Fibroblast of lung (primary cell): ENCODE measurements around the gene RBM38. TPM values are rescaled to one million over a fixed set of nuclear protein-coding genes. Genes with fewer than 3 reads are reported as not detected.

Experiments used
- DNase-seq, 2 donors: peaks; one replicate each; pipeline versions ENCODE4 v3.0.0 to v3.0.0-alpha.2; 2010; ENCODE audit warnings: low read depth in 2 of 2
- H2AFZ ChIP-seq: 2 replicates; pipeline ENCODE4 v1.5.1; 2012; ENCODE audit warnings: low read length, control low read depth, inconsistent platforms
- H3K27ac ChIP-seq: 2 replicates; pipeline ENCODE4 v1.5.1; 2011; ENCODE audit warnings: low read length, control low read depth; ENCODE audit not compliant: insufficient read depth
- H3K27me3 ChIP-seq: 2 replicates; pipeline ENCODE4 v1.5.1; 2011; ENCODE audit warnings: mild to moderate bottlenecking, low read length; ENCODE audit not compliant: control insufficient read depth, insufficient read depth
- H3K36me3 ChIP-seq: 2 replicates; pipeline ENCODE4 v1.5.1; 2011; ENCODE audit warnings: low read length; ENCODE audit not compliant: control insufficient read depth, insufficient read depth
- H3K4me1 ChIP-seq: 2 replicates; pipeline ENCODE4 v1.5.1; 2011; ENCODE audit warnings: low read length; ENCODE audit not compliant: control insufficient read depth, insufficient read depth; ENCODE audit errors: extremely low read depth
- H3K4me2 ChIP-seq: 2 replicates; pipeline ENCODE4 v1.5.1; 2011; ENCODE audit warnings: low read length, control low read depth; ENCODE audit not compliant: insufficient read depth; ENCODE audit errors: extremely low read depth
- H3K4me3 ChIP-seq, 4 experiments: fragments of 200-600 bp in 1 of 4; sonication (generic) in 1 of 4; replicated peaks in 1 of 4; 2 replicates each; pipeline ENCODE4 v1.5.1; 2011 to 2016; ENCODE audit warnings: low read length in 4 of 4, low read depth in 3 of 4, mild to moderate bottlenecking in 3 of 4, control low read depth in 2 of 4, inconsistent platforms in 1 of 4, mixed read lengths in 1 of 4; ENCODE audit not compliant: insufficient read depth in 1 of 4; ENCODE audit errors: control extremely low read depth in 1 of 4
- H3K79me2 ChIP-seq: 2 replicates; pipeline ENCODE4 v1.5.1; 2012; ENCODE audit warnings: mild to moderate bottlenecking, low read length, inconsistent platforms; ENCODE audit not compliant: control insufficient read depth, insufficient read depth
- H3K9ac ChIP-seq: 2 replicates; pipeline ENCODE4 v1.5.1; 2011; ENCODE audit warnings: mild to moderate bottlenecking, low read length, control low read depth; ENCODE audit not compliant: insufficient read depth
- H3K9me3 ChIP-seq: 2 replicates; pipeline ENCODE4 v1.5.1; 2012; ENCODE audit warnings: low read depth, low read length; ENCODE audit not compliant: control insufficient read depth, insufficient read depth
- H4K20me1 ChIP-seq: 2 replicates; pipeline ENCODE4 v1.5.1; 2011; ENCODE audit warnings: low read length; ENCODE audit not compliant: control insufficient read depth, insufficient read depth; ENCODE audit errors: extremely low read depth
- EZH2 ChIP-seq: IDR thresholded peaks from 2 replicates; pipeline ENCODE4 v1.5.1; 2012; ENCODE audit warnings: low read length, control low read depth, mild to moderate bottlenecking; ENCODE audit errors: missing control alignments
- polyA plus RNA-seq, 2 donors: library from polyadenylated mRNA; depleted of rRNA in 1 of 2; stranded (reverse) in 1 of 2; unstranded in 1 of 2; fragments of >200 nt; gene quantifications; 2 replicates each; pipeline ENCODE4 v1.2.1, GENCODE V29; 2011 to 2012; ENCODE audit warnings: missing spikeins in 1 of 2
- total RNA-seq: library from RNA; depleted of rRNA; stranded (reverse); fragments of >200 nt; gene quantifications from 2 replicates; pipeline ENCODE4 v1.2.1, GENCODE V29; 2014
- TF ChIP-seq, protein P1 (sequence below), 2 donors: IDR thresholded peaks in 1 of 2; conservative IDR thresholded peaks in 1 of 2; 1 replicate in 1 of 2; 2 replicates in 1 of 2; pipeline ENCODE4 v1.5.1; 2011 to 2012; ENCODE audit warnings: low read length in 2 of 2, control low read depth in 1 of 2, inconsistent platforms in 1 of 2, low read depth in 1 of 2, mild to moderate bottlenecking in 1 of 2

RBM38 gene
- total and polyA plus RNA-seq, 2 donors (not counting 1 experiment from before 2014, with no cell fraction given) = 3.9 to 7.9 TPM

DNA sequence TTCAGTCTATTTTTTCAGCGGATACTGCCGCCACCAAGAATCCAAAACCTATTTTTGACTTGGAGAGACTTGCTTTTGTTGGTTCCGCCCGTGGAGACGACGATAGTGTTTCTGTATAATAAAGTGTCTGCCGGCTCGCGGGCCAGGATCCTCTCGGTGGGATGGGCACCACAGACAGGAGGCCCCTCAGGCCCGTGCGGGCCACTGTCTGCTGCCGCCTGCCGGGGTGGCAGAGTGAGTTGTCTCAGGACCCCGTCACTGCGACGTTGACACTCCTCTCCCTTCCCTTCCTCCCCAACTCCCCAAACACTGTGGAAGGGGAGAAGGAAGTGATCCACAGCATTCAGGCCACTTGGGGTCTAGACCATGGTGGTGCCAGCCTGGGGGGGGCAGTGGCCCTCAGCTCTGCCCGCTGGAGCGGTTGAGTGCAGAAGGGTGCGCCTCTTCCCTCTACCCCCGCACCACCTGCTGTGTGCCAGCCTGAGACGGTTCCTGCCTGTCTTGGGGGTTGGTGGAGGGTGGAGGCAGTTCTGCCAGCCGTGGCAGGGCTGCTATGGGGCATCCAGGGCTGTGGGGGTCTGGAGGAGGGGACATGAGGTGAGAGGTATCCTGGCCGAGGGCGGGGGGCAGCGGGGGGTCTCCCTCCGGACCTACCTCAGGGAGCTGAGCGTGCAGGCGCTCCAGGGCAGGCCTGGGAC is 17.5 kb downstream of the RBM38 start:
- peaks cover 6% of the 10 kb centered on the region for H3K36me3 ChIP-seq
- H3K9me3 ChIP-seq = no peaks in the 10 kb centered on the region
- H3K4me1 ChIP-seq = no peaks in the 10 kb centered on the region
- no peak for DNase-seq
- H3K27ac ChIP-seq = no peak overlapping the region
- TF ChIP-seq EZH2 = no peak
- no peak overlapping the region for H3K9ac ChIP-seq
- no peak overlapping the region for H3K4me2 ChIP-seq
- H3K27me3 ChIP-seq = no peaks in the 10 kb centered on the region
- no peak overlapping the region for H2AFZ ChIP-seq
- no peak overlapping the region for H3K4me3 ChIP-seq
- H4K20me1 ChIP-seq = no peaks in the 10 kb centered on the region
- H3K79me2 ChIP-seq = no peaks in the 10 kb centered on the region

DNA sequence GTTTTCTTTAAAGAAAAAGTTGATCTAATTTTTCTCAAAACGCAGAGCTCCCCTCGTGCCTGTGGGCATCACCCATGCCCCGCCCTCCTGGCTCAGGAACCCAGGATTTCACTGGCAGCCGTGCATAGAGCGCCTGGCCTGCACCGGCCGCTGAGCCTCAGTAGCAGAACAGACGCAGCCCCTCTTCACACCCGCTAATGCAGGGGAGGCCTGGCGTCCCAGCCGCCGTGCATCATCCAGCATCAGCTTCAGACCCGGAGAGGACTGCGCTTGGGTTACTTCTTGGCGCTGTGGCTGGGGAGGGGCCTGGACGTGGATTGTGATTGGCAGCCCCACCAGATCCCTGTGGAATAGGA is 18.1 kb downstream of the RBM38 start:
- no peaks in the 10 kb centered on the region for H4K20me1 ChIP-seq
- no peaks in the 10 kb centered on the region for H3K79me2 ChIP-seq
- H2AFZ ChIP-seq = no peak overlapping the region
- TF ChIP-seq EZH2 = no peak
- TF ChIP-seq, protein P1, sequence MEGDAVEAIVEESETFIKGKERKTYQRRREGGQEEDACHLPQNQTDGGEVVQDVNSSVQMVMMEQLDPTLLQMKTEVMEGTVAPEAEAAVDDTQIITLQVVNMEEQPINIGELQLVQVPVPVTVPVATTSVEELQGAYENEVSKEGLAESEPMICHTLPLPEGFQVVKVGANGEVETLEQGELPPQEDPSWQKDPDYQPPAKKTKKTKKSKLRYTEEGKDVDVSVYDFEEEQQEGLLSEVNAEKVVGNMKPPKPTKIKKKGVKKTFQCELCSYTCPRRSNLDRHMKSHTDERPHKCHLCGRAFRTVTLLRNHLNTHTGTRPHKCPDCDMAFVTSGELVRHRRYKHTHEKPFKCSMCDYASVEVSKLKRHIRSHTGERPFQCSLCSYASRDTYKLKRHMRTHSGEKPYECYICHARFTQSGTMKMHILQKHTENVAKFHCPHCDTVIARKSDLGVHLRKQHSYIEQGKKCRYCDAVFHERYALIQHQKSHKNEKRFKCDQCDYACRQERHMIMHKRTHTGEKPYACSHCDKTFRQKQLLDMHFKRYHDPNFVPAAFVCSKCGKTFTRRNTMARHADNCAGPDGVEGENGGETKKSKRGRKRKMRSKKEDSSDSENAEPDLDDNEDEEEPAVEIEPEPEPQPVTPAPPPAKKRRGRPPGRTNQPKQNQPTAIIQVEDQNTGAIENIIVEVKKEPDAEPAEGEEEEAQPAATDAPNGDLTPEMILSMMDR (conservative IDR thresholded peaks at IDR 0.05 in 1 of 2, IDR thresholded peaks at IDR 0.05 in 1 of 2; ENCODE audit: low read depth in 1 of 2, low read length in 2 of 2) = no peak
- no peak for DNase-seq
- no peak overlapping the region for H3K4me2 ChIP-seq
- no peak overlapping the region for H3K9ac ChIP-seq
- H3K27ac ChIP-seq = no peak overlapping the region
- no peaks in the 10 kb centered on the region for H3K4me1 ChIP-seq
- H3K4me3 ChIP-seq = no peak overlapping the region
- H3K27me3 ChIP-seq = no peaks in the 10 kb centered on the region
- no peaks in the 10 kb centered on the region for H3K9me3 ChIP-seq
- H3K36me3 ChIP-seq = peaks cover 6% of the 10 kb centered on the region

DNA sequence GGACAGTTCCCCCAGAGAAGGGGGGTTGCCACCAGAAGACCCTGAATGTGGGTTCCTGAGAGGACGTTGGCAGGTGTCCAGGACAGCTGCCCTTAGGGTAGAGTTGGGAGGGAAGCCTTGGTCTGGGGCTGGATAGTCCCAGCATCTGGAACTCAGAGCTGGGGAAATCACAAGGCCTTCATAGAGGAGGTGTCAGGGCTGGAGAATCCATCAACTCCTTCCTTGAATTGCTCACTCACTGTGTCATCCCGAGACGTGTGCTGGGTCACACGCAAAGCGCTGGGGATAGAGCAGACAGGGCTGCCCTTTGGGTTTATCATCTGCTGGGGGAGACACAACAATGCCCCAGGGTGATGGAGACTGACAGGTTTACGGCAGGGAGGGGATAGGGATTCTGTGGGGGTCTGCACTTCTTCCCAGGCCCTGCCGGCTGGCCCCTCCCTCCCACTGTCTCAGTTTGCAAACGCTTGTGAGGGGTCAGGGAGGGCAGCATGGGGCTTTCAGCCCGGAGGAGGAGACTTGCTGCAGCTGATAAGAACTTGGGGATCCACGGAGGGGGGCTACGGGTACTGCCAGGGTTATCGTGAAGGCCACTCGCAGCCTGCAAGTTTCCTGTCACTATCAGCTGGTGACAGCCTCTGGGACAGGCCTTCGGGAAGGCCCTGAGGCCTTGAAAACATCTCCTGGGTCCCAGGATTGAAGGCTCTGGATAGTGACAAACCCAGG is 18.6 kb downstream of the RBM38 start:
- Histone ChIP-seq H3K4me1 (no peaks in the 10 kb centered on the region), H4K20me1 (no peaks in the 10 kb centered on the region), H3K36me3 (peaks cover 6% of the 10 kb centered on the region), H2AFZ (no peak overlapping the region), H3K4me3 (no peak overlapping the region), H3K9ac (no peak overlapping the region), H3K4me2 (no peak overlapping the region), H3K9me3 (no peaks in the 10 kb centered on the region), H3K79me2 (no peaks in the 10 kb centered on the region), H3K27me3 (no peaks in the 10 kb centered on the region), H3K27ac (no peak overlapping the region)
- TF ChIP-seq, protein P1 (conservative IDR thresholded peaks at IDR 0.05 in 1 of 2, IDR thresholded peaks at IDR 0.05 in 1 of 2; ENCODE audit: low read depth in 1 of 2, low read length in 2 of 2) = no peak
- TF ChIP-seq EZH2 = no peak
- DNase-seq = no peak
